GM19099 (cell line): Measurements from ENCODE around the gene CALCOCO2.

Experiments used
- POLR2A ChIP-seq: IDR thresholded peaks from 3 replicates; pipeline ENCODE4 v1.6.1; 2011; ENCODE audit warnings: low read depth; ENCODE audit not compliant: insufficient read length; ENCODE audit errors: extremely low read depth

The CALCOCO2 gene

GRCh38 chr17:48856122-48856821 is 25.4 kb downstream of the CALCOCO2 start:
- TF ChIP-seq POLR2A = no peak

- TF ChIP-seq POLR2A = no peak
These were observed 29.2 kb downstream of the CALCOCO2 start for GRCh38 chr17:48860034-48860433.

GRCh38 chr17:48860456-48860855 is 29.6 kb downstream of the CALCOCO2 start:
- TF ChIP-seq POLR2A = no peak

GRCh38 chr17:48868916-48869500 is 38.2 kb downstream of the CALCOCO2 start:
- no peak for TF ChIP-seq POLR2A

DNA sequence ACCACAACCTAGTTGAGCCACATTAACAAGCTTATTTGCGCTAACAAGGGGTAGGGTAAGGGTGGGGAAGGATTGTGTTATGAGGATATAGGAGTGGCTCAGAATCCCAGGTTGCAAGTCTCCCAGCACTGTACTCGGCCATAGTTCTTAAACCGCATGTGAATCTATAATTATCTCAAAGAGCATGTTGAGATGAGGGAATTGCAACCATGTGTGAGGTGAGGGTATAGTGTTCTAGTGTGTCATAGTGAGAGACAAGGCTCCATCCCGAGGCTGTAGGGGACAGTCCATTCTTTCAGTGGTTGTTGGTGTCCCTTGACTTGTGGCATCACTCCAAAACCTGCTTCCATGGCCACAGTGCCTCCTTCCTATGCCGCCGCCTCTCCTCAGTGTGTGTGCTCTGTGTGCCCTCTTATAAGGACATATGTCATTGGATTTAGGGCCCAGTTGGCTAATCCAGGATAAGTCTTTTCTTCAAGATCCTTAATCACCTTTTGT is 39.0 kb downstream of the CALCOCO2 start:
- TF ChIP-seq POLR2A = no peak

- no peak for TF ChIP-seq POLR2A
These were observed 40.3 kb downstream of the CALCOCO2 start for GRCh38 chr17:48871035-48871550.

GRCh38 chr17:48871551-48872351 is 40.9 kb downstream of the CALCOCO2 start:
- no peak for TF ChIP-seq POLR2A

DNA sequence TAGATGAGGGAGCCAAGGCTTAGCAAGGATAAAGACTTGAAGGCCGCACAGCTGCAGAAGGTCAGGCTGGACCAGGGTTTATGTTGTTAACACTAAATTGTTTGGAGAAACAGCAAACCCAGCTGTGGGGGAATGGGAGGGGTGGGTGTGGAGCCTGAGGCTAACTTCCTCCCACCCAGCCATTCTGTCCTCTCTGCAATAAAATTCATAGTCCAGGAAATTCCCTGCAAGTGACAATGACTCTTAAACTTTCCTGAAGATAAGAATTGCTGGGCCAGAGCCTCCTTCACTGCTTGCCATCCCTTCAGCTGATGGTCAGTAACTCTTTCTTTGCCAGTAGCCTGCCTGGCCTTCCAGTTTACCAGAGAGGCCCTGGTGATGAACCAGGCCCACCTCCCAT is 42.4 kb downstream of the CALCOCO2 start:
- TF ChIP-seq POLR2A = no peak

GRCh38 chr17:48873696-48874443 is 43.0 kb downstream of the CALCOCO2 start:
- no peak for TF ChIP-seq POLR2A

- TF ChIP-seq POLR2A = no peak
These were observed 48.4 kb downstream of the CALCOCO2 start for GRCh38 chr17:48878920-48879898.

GRCh38 chr17:48882272-48882671 is 51.4 kb downstream of the CALCOCO2 start:
- no peak for TF ChIP-seq POLR2A

DNA sequence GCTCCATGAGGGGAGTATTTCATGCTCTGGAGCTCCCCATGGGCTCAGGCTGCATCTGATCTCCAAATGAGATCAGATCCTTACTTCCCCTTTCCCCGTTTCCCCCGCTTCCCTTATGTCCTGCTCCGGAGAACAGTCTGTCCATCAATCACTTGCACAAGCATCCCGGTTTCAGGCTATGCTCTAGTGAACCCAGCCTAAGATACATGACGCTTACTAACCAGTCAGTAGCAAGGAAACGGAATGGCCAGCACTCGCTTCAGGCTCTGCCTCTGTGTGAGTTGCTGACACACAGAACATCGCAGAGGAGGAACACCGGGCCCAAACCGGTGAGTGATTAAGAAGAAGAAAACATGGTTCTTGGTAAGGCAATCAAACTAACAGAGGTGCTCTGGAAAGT is 52.3 kb downstream of the CALCOCO2 start:
- TF ChIP-seq POLR2A = no peak

GRCh38 chr17:48890086-48890485 is 59.3 kb downstream of the CALCOCO2 start:
- no peak for TF ChIP-seq POLR2A
